Parathyroid adenoma (tissue), 2 donors: ENCODE results near the gene BFSP2.

ENCODE experiments used
- H2AFZ ChIP-seq: fragments of 300-600 bp; sonication (generic); one replicate; pipeline ENCODE4 v1.7.0; 2017; ENCODE audit warnings: antibody characterized with exemption, mild to moderate bottlenecking
- H3K27ac ChIP-seq: fragments of 300-600 bp; sonication (generic); one replicate; pipeline ENCODE4 v1.7.0; 2017
- H3K27me3 ChIP-seq: fragments of 300-600 bp; sonication (generic); one replicate; pipeline ENCODE4 v1.7.0; 2017; ENCODE audit warnings: low read length; ENCODE audit not compliant: control insufficient read depth, insufficient read depth
- H3K36me3 ChIP-seq: fragments of 300-600 bp; sonication (generic); one replicate; pipeline ENCODE4 v1.7.0; 2017; ENCODE audit warnings: low read length; ENCODE audit not compliant: control insufficient read depth, insufficient read depth
- H3K4me1 ChIP-seq: fragments of 300-600 bp; sonication (generic); one replicate; pipeline ENCODE4 v1.7.0; 2017; ENCODE audit warnings: control low read depth
- H3K4me2 ChIP-seq: fragments of 300-600 bp; sonication (generic); one replicate; pipeline ENCODE4 v1.7.0; 2017; ENCODE audit warnings: low read length
- H3K4me3 ChIP-seq: fragments of 300-600 bp; sonication (generic); one replicate; pipeline ENCODE4 v1.7.0; 2017; ENCODE audit warnings: low read depth, low read length
- H3K79me2 ChIP-seq: fragments of 300-600 bp; sonication (generic); one replicate; pipeline ENCODE4 v1.7.0; 2017; ENCODE audit warnings: control low read depth
- H3K9ac ChIP-seq: fragments of 300-600 bp; sonication (generic); one replicate; pipeline ENCODE4 v1.7.0; 2017; ENCODE audit warnings: mild to moderate bottlenecking
- H3K9me3 ChIP-seq: fragments of 300-600 bp; sonication (generic); one replicate; pipeline ENCODE4 v1.7.0; 2017; ENCODE audit warnings: low read length; ENCODE audit not compliant: control insufficient read depth
- TF ChIP-seq, protein P1 (sequence below): fragments of 300-600 bp; sonication (generic); IDR thresholded peaks from one replicate; pipeline ENCODE4 v1.7.0; 2017; ENCODE audit warnings: antibody characterized with exemption, mild to moderate bottlenecking
- donor health status: primary hyperparathyroidism.

BFSP2 gene

DNA sequence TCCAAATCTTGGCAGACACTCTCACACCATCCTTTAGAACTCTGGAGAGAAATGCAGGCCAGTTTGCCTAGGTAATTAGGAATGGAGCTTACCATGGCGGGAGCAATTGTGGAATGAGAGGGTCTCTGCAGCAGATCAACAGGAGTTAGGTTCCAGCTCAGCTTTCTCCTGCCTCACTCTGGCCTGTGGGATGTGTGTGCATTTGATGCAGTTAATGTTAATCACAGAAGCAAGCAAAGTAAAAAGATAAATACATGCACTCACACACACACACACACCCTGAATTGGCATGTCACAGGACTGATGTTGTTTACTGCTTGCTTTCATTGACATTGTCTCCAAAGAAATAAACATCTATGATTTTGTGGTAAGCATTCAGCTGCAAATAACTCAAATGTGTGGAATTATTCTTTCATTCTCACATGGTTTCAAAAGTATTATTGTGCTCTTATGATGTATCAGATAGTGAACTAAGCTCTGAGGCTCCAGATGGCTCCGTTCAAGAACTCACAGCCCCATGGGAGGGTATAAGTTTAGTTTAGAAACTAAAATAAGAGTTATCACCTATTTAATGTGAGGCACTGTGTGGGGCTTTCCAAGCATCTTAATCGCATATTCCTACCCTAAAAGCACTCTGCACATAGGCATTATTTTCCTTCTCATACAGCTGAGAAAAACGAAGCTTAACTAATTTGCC, 31.3 kb upstream of the BFSP2 start:
- no peaks in the 10 kb centered on the region for H3K27me3 ChIP-seq
- TF ChIP-seq, protein P1, sequence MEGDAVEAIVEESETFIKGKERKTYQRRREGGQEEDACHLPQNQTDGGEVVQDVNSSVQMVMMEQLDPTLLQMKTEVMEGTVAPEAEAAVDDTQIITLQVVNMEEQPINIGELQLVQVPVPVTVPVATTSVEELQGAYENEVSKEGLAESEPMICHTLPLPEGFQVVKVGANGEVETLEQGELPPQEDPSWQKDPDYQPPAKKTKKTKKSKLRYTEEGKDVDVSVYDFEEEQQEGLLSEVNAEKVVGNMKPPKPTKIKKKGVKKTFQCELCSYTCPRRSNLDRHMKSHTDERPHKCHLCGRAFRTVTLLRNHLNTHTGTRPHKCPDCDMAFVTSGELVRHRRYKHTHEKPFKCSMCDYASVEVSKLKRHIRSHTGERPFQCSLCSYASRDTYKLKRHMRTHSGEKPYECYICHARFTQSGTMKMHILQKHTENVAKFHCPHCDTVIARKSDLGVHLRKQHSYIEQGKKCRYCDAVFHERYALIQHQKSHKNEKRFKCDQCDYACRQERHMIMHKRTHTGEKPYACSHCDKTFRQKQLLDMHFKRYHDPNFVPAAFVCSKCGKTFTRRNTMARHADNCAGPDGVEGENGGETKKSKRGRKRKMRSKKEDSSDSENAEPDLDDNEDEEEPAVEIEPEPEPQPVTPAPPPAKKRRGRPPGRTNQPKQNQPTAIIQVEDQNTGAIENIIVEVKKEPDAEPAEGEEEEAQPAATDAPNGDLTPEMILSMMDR, result no peak
- H3K4me1 ChIP-seq, result no peaks in the 10 kb centered on the region
- no peak overlapping the region for H3K4me3 ChIP-seq
- H3K36me3 ChIP-seq, result no peaks in the 10 kb centered on the region
- no peaks in the 10 kb centered on the region for H3K9me3 ChIP-seq
- no peak overlapping the region for H3K9ac ChIP-seq
- H3K4me2 ChIP-seq, result no peak overlapping the region
- no peak overlapping the region for H2AFZ ChIP-seq
- no peak overlapping the region for H3K27ac ChIP-seq
- H3K79me2 ChIP-seq, result no peaks in the 10 kb centered on the region

DNA sequence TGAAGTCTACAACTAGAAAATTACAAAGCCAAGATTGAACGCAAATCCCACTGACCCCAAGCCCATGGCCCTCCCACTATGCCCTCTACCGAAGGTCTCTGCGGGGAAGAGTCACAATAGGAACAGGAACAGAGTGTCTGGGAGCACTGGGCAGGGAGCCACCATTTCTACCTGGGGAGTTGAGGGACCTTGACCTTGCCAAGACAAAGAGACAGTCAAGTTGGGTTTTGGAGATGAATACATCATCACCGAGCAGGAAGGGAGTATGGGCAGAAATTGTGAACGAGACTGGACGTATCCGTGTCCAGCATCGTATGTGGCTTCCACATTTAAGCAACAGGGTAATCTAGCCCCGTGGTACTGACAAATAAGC, 30.8 kb upstream of the BFSP2 start:
- H3K4me1 ChIP-seq, result no peaks in the 10 kb centered on the region
- TF ChIP-seq, protein P1, result no peak

DNA sequence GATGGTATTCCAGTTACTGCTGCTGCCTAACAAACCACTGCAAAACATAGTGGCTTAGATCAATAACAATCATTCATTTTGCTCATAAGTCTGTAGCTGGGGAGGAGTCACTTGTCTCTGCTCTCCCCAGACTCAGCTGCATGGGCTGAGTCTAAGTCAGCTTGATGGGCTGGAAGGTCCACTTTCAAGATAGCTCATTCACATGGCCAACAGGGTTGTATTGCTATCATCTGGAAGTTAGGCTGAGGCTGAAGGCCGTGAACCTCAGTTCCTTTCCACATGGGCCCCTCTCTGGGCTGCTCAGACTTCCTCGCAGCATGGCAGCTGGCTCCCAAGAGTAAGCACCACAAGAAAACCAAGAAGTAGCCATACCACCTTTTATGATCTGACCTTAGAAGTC, 28.7 kb upstream of the BFSP2 start:
- TF ChIP-seq, protein P1, result no peak
- Histone ChIP-seq H2AFZ (no peak overlapping the region), H3K79me2 (no peaks in the 10 kb centered on the region), H3K9me3 (no peaks in the 10 kb centered on the region), H3K27ac (no peak overlapping the region), H3K4me3 (no peak overlapping the region), H3K27me3 (no peaks in the 10 kb centered on the region), H3K36me3 (no peaks in the 10 kb centered on the region), H3K4me2 (no peak overlapping the region), H3K4me1 (no peaks in the 10 kb centered on the region), H3K9ac (no peak overlapping the region)

More for the DNA sequence above, 30.8 kb upstream of the BFSP2 start:
- no peak overlapping the region for H3K4me3 ChIP-seq
- H3K27me3 ChIP-seq, result no peaks in the 10 kb centered on the region
- H3K9me3 ChIP-seq, result no peaks in the 10 kb centered on the region
- H3K79me2 ChIP-seq, result no peaks in the 10 kb centered on the region
- no peak overlapping the region for H3K4me2 ChIP-seq
- no peaks in the 10 kb centered on the region for H3K36me3 ChIP-seq
- no peak overlapping the region for H3K9ac ChIP-seq
- no peak overlapping the region for H2AFZ ChIP-seq
- H3K27ac ChIP-seq, result no peak overlapping the region

DNA sequence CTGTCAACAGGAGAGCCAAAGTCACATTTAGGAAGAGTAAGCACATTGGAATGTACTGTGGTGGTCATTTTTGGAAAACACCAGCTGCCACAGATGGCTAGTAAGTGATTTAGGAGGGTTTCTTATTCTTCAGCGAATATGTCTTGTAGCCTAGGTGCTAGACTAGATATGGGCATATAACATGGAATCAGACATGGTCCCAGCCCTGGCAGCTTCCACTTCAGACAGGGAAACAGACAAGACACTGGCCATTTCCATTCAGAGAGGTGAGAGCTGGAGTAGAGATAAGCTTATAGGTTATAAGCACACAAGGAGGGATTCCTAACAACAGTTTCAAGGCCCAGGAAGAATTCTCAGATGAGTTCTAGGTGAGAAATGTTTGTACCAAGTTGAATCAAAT, 28.2 kb upstream of the BFSP2 start:
- Histone ChIP-seq H2AFZ (no peak overlapping the region), H3K4me1 (no peaks in the 10 kb centered on the region), H3K27me3 (no peaks in the 10 kb centered on the region), H3K9me3 (no peaks in the 10 kb centered on the region), H3K4me2 (no peak overlapping the region), H3K27ac (no peak overlapping the region), H3K79me2 (no peaks in the 10 kb centered on the region), H3K4me3 (no peak overlapping the region), H3K9ac (no peak overlapping the region), H3K36me3 (no peaks in the 10 kb centered on the region)
- TF ChIP-seq, protein P1, result no peak

DNA sequence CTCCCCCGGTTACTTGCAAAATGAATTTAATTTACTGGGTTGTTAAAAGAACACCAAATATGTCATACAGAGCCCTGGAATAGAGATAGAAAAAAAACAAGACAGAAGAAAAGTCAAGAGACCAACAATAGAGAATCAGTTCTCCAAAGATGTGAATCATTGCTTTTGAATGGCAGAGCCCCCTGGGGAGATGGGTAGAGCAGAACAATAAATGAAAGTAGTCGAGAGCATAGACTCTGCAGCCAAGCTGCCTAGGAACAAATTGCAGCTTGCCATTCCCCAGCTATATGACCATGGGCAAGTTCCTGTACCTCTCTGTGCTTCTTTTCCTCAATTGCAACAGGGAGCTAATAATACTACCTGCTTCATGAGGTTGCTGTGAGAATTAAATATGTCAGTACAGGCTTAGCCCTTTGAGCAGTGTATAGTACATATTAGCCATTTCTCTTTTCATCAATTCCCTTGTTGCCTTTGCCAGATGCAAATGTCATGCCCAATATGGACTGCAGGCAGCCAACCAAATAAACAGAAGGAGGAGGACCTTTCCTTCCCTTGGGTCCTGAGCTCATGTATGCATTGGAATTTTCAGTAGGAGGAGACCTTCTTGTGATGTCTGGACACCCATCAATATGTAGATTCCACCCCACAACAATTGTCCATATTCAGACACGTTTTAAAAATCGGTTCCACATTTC, 25.0 kb upstream of the BFSP2 start:
- Histone ChIP-seq H3K27me3 (no peaks in the 10 kb centered on the region), H3K4me2 (no peak overlapping the region), H3K27ac (no peak overlapping the region), H2AFZ (no peak overlapping the region), H3K9ac (no peak overlapping the region), H3K4me1 (no peaks in the 10 kb centered on the region), H3K36me3 (no peaks in the 10 kb centered on the region), H3K79me2 (no peaks in the 10 kb centered on the region), H3K9me3 (no peaks in the 10 kb centered on the region), H3K4me3 (no peak overlapping the region)
- TF ChIP-seq, protein P1, result no peak
